GM12891 (cell line): ENCODE measurements around the gene ARSD.
A peak's percentile ranks its signal among the peaks of the same experiment; 100 is the strongest.
"Not testable (repeated sequence)": the region's sequence is repeated elsewhere in the genome, so short reads cannot be mapped to it uniquely, and the experiment has no call there.

Experiments
- DNase-seq: peaks from one replicate; pipeline ENCODE4 v3.0.0; 2011; ENCODE audit warnings: low spot score; ENCODE audit not compliant: insufficient read length
- FAIRE-seq: peaks from 2 replicates; lab custom pipeline; 2011; peaks lifted over from hg19 to GRCh38; lab: Jason Lieb, UNC
- PAX5 ChIP-seq: IDR thresholded peaks from 2 replicates; pipeline ENCODE4 v1.6.1; 2011; ENCODE audit warnings: low read length, moderate library complexity, mild to moderate bottlenecking; ENCODE audit not compliant: insufficient read depth, severe bottlenecking
- POLR2A ChIP-seq: IDR thresholded peaks from 2 replicates; pipeline ENCODE4 v1.6.1; 2011; ENCODE audit warnings: low read depth, low read length, control low read depth
- POLR2AphosphoS5 ChIP-seq: IDR thresholded peaks from 2 replicates; pipeline ENCODE4 v1.6.1; 2011; ENCODE audit warnings: low read depth, low read length, control low read depth
- POU2F2 ChIP-seq: IDR thresholded peaks from 2 replicates; pipeline ENCODE4 v1.6.1; 2011; ENCODE audit warnings: low read depth, mild to moderate bottlenecking, control low read depth, low read length, moderate library complexity
- SPI1 ChIP-seq: IDR thresholded peaks from 2 replicates; pipeline ENCODE4 v1.6.1; 2011; ENCODE audit warnings: low read depth, low read length, control low read depth
- TAF1 ChIP-seq: IDR thresholded peaks from 2 replicates; pipeline ENCODE4 v1.6.1; 2011; ENCODE audit warnings: low read depth, low read length, control low read depth

Gene ARSD

GRCh38 chrX:2892816-2893215 is 36.3 kb downstream of the ARSD start:
- DNase-seq (no peak), FAIRE-seq (no peak)
- TF ChIP-seq SPI1, result no peak
- no peak for TF ChIP-seq POLR2A
- TF ChIP-seq POLR2AphosphoS5, result no peak
- TF ChIP-seq PAX5, result no peak
- no peak for TF ChIP-seq POU2F2
- TF ChIP-seq TAF1, result no peak

DNA sequence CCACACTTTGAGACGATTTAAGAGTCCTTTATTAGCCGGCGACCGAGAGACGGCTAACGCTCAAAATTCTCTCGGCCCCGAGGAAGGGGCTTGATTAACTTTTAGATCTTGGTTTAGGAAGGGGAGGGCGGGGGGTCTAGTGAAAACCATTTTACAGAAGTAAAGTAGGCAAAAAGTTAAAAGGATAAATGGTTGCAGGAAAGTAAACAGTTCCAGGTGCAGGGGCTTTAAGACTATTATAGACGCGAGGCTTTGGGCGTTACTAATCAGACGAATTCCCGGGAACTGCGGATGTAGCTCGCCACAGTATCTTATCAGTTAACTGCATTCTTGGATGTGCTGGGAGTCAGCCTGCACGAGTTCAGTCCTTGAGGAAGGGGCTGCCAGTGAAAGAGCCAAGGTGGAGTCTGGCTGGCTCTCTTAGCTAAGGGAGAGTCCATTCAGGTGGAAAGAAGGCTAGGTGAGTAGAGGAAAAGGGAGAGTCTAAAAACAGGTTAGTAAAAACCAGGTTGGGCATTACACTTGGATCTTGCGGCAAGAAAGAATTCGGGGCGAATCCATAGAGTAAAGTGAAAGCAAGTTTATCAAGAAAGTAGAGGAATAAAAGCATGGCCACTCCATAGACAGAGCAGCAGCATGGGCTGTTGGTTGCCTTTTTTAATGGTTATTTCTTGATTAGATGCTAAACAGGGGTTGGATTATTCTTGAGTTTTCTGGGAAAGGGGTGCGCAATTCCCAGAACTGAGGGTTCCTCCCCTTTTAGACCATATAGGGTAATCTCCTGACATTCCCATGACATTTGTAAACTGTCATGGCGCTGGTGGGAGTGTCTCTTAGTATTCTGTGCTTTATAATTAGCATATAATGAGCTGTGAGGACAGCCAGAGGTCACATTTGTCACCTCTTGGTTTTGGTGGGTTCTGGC is 38.3 kb downstream of the ARSD start:
- DNase-seq, FAIRE-seq: not testable (repeated sequence)

- not testable (repeated sequence) for DNase-seq
- FAIRE-seq, result peak; percentile 93
Observed at GRCh38 chrX:2889706-2890490, 39.2 kb downstream of the ARSD start.

GRCh38 chrX:2889045-2889605 is 40.0 kb downstream of the ARSD start:
- TF ChIP-seq POLR2AphosphoS5 (no peak), SPI1 (no peak), POLR2A (no peak), PAX5 (no peak), POU2F2 (no peak), TAF1 (no peak)
- FAIRE-seq, result no peak
- DNase-seq, result no peak

DNA sequence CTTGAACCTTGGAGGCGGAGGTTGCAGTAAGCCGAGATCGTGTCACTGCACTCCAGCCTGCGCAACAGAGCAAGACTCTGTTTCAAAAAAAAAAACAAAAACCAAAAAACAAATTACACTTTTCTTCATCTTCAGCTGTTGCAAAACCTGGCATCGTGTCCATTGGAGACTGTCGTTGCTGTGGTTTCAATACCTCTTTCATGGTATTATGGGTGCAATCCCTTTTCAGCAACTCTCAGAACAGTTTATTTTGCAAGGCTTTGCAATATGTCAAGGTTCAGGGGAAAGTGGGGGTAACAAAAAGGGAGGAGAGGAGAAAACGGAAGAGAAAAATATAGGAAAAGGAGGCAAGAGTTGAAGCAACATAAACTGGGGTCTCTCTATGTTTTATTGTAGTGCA is 40.8 kb downstream of the ARSD start:
- no peak for TF ChIP-seq PAX5
- no peak for TF ChIP-seq POLR2AphosphoS5
- no peak for TF ChIP-seq SPI1
- no peak for TF ChIP-seq POLR2A
- TF ChIP-seq TAF1, result no peak
- FAIRE-seq (no peak), DNase-seq (no peak)

- no peak for TF ChIP-seq TAF1
- TF ChIP-seq PAX5, result no peak
- no peak for TF ChIP-seq POU2F2
- TF ChIP-seq SPI1, result no peak
- TF ChIP-seq POLR2A, result no peak
- TF ChIP-seq POLR2AphosphoS5, result no peak
- FAIRE-seq (no peak), DNase-seq (no peak)
Observed at GRCh38 chrX:2883770-2884169, 45.4 kb downstream of the ARSD start.

- no peak for DNase-seq
- TF ChIP-seq SPI1 (no peak), TAF1 (no peak), POLR2AphosphoS5 (no peak), PAX5 (no peak), POU2F2 (no peak), POLR2A (no peak)
- no peak for FAIRE-seq
Observed at GRCh38 chrX:2879670-2880069, 49.5 kb downstream of the ARSD start.

DNA sequence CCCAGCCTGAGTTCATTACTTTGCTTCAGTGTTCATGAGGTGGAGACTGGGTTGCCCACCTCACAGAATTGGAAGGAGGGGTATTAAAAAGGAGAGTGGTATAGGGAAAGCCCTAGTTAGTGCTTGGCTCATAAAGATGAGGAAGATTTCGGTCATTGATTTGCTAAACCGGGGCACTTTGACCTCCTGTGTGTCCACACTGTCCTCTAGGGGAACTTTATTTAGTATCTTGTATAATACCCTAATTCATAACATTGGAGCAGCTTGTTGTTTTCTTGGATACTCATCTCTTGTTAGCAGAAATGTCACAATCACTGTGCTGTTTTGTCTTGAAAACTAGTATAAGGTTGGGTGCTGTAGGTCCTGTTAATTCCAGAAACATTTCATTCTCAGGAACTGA is 50.6 kb downstream of the ARSD start:
- DNase-seq, result no peak
- no peak for TF ChIP-seq POU2F2
- TF ChIP-seq POLR2AphosphoS5, result no peak
- no peak for TF ChIP-seq TAF1
- no peak for TF ChIP-seq SPI1
- no peak for TF ChIP-seq PAX5
- no peak for TF ChIP-seq POLR2A
- FAIRE-seq, result no peak

- FAIRE-seq (no peak), DNase-seq (no peak)
- no peak for TF ChIP-seq POLR2A
- no peak for TF ChIP-seq PAX5
- no peak for TF ChIP-seq POLR2AphosphoS5
- TF ChIP-seq TAF1, result no peak
Observed at GRCh38 chrX:2875798-2876399, 53.2 kb downstream of the ARSD start.

DNA sequence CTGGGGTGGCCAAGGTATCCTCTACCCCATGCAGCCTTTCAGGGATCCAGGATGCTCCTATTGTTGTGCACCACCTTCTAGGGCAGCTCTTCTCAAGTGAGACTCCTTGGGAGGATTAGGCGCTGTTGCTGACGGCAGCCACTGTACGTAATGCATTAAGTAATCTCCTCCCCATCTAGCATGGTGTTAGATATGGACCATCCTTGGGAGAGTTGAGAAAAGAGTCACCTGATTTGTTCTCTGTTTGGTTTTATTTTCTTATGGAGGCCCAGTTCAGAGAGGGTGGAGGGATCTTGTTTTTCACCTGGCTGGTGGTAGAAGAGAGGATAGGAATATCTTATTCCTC is 54.0 kb downstream of the ARSD start:
- FAIRE-seq (no peak), DNase-seq (no peak)
- TF ChIP-seq POLR2AphosphoS5 (no peak), PAX5 (no peak), POU2F2 (no peak), SPI1 (no peak), TAF1 (no peak)
